ENCODE data around the gene GFOD2.

Gene GFOD2

DNA sequence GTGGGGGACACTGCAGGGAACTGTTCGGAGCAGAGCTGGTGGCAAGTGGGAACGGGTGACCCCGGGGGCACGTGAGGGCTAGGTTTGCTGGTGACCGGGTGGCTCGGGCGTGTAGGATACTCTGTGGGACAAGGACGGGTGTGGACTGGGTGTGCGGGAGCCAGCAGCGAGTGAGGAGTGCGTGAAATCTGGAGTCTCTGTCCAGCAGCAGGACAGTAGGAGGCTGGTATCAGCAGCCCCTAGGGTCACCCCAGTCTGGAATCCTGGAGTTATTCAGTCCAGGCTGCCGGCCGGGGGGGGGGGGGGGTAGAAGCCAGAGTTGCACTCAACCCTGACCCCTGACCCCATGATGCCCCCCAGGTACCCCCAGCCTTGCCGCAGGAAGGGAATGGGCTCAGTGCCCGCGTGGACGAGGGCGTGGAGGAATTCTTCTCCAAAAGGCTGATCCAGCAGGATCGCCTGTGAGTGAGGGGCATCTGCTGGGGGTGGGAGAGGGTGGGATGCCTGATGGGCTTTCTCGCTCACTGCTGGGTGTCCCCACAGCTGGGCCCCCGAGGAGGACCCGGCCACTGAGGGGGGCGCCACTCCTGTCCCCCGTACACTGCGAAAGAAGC is 65.2 kb downstream of the GFOD2 start:
- TF ChIP-seq, protein P1, sequence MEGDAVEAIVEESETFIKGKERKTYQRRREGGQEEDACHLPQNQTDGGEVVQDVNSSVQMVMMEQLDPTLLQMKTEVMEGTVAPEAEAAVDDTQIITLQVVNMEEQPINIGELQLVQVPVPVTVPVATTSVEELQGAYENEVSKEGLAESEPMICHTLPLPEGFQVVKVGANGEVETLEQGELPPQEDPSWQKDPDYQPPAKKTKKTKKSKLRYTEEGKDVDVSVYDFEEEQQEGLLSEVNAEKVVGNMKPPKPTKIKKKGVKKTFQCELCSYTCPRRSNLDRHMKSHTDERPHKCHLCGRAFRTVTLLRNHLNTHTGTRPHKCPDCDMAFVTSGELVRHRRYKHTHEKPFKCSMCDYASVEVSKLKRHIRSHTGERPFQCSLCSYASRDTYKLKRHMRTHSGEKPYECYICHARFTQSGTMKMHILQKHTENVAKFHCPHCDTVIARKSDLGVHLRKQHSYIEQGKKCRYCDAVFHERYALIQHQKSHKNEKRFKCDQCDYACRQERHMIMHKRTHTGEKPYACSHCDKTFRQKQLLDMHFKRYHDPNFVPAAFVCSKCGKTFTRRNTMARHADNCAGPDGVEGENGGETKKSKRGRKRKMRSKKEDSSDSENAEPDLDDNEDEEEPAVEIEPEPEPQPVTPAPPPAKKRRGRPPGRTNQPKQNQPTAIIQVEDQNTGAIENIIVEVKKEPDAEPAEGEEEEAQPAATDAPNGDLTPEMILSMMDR (IDR thresholded peaks at IDR 0.05; ENCODE audit: borderline replicate concordance, insufficient read depth, low read depth, low read length): no peak
- no peak overlapping the region for H3K4me3 ChIP-seq (ENCODE audit: low read depth, low read length)

- no peak overlapping the region for H3K4me3 ChIP-seq (ENCODE audit: low read depth, low read length)
- TF ChIP-seq, protein P1 (IDR thresholded peaks at IDR 0.05; ENCODE audit: borderline replicate concordance, insufficient read depth, low read depth, low read length): no peak
Observed at GRCh38 chr16:67653128-67653788, 65.9 kb downstream of the GFOD2 start.

- TF ChIP-seq, protein P1 (IDR thresholded peaks at IDR 0.05; ENCODE audit: borderline replicate concordance, insufficient read depth, low read depth, low read length): no peak
- no peak overlapping the region for H3K4me3 ChIP-seq (ENCODE audit: low read depth, low read length)
Observed at GRCh38 chr16:67652578-67653127, 66.5 kb downstream of the GFOD2 start.

DNA sequence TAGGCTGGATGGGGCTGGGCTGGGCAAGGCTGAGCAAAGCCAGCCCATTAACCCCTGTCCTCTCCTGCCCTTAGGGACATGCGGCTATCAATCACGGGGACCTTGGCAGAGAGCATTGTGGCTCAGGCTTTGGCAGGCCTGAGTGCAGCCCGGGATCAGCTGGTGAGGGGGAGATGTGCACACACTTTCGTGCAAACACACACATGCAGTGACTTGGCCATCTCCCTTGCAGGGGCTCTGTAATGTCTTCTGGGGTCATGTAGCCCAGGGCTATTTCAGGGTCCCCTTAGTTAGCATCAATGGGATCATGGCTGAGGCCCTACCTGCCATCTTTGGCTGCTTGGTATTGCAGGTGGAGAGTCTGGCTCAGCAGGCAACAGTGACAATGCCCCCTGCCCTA is 67.3 kb downstream of the GFOD2 start:
- TF ChIP-seq, protein P1 (IDR thresholded peaks at IDR 0.05; ENCODE audit: borderline replicate concordance, insufficient read depth, low read depth, low read length): no peak
- H3K4me3 ChIP-seq (ENCODE audit: low read depth, low read length): no peak overlapping the region

GRCh38 chr16:67651039-67651438 is 68.1 kb downstream of the GFOD2 start:
- H3K4me3 ChIP-seq (ENCODE audit: low read depth, low read length): no peak overlapping the region
- TF ChIP-seq, protein P1 (IDR thresholded peaks at IDR 0.05; ENCODE audit: borderline replicate concordance, insufficient read depth, low read depth, low read length): no peak

- H3K4me3 ChIP-seq (ENCODE audit: low read depth, low read length): no peak overlapping the region
Observed at GRCh38 chr16:67650023-67650422, 69.1 kb downstream of the GFOD2 start.

More at GRCh38 chr16:67650023-67650422, 69.1 kb downstream of the GFOD2 start:
- TF ChIP-seq, protein P1 (IDR thresholded peaks at IDR 0.05; ENCODE audit: borderline replicate concordance, insufficient read depth, low read depth, low read length): no peak

Data from GM12875 (cell line).